A549 treated with Hydrocortisone at 1 μM for 4 hours (cell line): ENCODE results near the gene C1orf87. TPM values are rescaled to one million over a fixed set of nuclear protein-coding genes. Genes with fewer than 3 reads are reported as not detected.

Experiments used
- total RNA-seq: library from RNA; stranded (reverse); fragments of 200-300 nt; extraction: Qiagen RNA extraction; gene quantifications from 5 replicates; pipeline ENCODE4 v1.2.3, GENCODE V29; 2022

C1orf87 gene, protein sequence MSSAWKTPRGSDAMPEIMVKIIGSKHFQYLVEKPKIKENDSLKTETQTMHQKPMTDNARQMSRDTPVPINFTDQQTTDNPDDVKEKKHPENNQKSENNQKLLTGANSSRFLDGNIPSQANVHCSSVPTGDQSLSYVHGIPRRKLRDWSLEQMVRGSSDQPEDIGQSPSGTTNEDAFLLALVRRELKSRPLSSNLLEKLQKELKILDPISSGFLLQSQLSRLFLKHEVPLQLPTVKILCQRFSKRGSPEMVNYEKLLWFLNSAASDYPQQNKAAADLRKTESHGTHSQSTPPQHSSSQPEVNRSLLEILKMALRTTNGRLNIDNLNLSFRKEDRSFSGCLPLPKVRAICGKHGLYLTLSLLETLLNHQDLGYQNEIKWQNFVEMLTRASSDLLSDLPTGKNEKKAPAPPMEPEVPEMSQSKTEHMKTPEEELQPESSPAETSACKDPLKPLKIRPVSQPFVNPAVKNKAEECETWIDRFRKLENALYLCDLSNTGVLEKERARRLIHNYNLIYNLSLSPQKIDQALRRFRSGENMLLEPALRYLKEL
- total RNA-seq, result not detected in 5 replicates

DNA sequence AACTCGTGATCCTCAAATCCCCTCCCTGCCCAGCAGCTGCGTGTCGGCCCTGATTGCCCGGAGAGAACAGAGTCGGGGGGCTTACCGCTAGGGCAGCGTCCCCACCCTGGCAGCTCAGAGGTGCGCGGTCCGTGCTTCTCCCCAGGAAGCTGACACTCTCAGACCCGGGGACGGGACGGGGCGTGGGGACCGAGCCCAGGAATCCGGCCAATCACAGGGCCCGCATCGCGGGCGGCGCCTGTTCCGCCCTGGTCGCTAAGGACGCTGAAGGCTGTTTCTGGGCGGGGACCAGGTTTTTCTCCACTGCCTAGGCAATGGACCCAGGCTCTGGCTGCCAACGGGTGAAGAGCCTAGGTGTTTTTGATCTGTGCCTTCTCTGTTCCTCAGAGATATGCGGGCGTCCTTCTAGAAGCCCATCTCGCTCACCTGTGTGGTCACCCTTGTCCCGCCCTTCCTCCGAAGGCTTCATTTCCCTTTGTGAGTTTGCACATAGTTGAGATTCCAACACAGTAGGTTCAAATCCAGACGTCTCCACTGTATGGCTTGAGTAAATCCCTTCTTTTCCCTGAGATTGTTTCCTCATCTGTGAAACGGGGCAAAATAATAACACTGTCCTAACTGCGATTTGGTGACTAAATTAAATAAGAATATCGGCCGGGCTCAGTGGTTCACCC is at the start of gene C1orf87:
Gene C1orf87 (minus strand): TSS at position 166 of the 674 bp plus-strand sequence. CDS start 1,127 bp downstream, outside the sequence.

Other genes with a start within 250 kb of the C1orf87 start
- 0.10 to 0.16 TPM (median 0.10 TPM) in 3 of 5 replicates, not detected in the others for gene CYP2J2, start 147.0 kb downstream of the C1orf87 start, total RNA-seq